HepG2 (cell line): Measurements from ENCODE around the gene COL18A1. TPM values are rescaled to one million over a fixed set of nuclear protein-coding genes. Genes with fewer than 3 reads are reported as not detected.

Experiments
- CBFB ChIP-seq: sonication (generic); formaldehyde crosslinking; IDR thresholded peaks from 2 replicates; pipeline ENCODE4 v1.4.0; 2020; ENCODE audit warnings: missing genetic modification reagents
- KDM5A ChIP-seq: fragments of 200-600 bp; sonication (generic); IDR thresholded peaks from 2 replicates; pipeline ENCODE4 v1.7.0; 2018; ENCODE audit warnings: antibody characterized with exemption, mild to moderate bottlenecking, low read length, borderline replicate concordance
- NCOA2 ChIP-seq: sonication (generic); formaldehyde crosslinking; IDR thresholded peaks from 2 replicates; pipeline ENCODE4 v1.8.0; 2022; ENCODE audit warnings: inconsistent platforms
- NCOA5 ChIP-seq: sonication (generic); formaldehyde crosslinking; IDR thresholded peaks from 2 replicates; pipeline ENCODE4 v1.4.0; 2020; ENCODE audit warnings: missing genetic modification reagents
- TBP ChIP-seq: sonication (generic); formaldehyde crosslinking; IDR thresholded peaks from 2 replicates; pipeline ENCODE4 v1.5.0; 2020; ENCODE audit warnings: missing genetic modification reagents
- ZBTB7B ChIP-seq: sonication (generic); formaldehyde crosslinking; IDR thresholded peaks from 2 replicates; pipeline ENCODE4 v1.4.0; 2020; ENCODE audit warnings: missing genetic modification reagents
- ZSCAN22 ChIP-seq: sonication (generic); formaldehyde crosslinking; IDR thresholded peaks from 2 replicates; pipeline ENCODE4 v1.4.0; 2020; ENCODE audit warnings: mild to moderate bottlenecking, missing genetic modification reagents
- ZSCAN31 ChIP-seq: sonication (generic); formaldehyde crosslinking; IDR thresholded peaks from 2 replicates; pipeline ENCODE4 v1.5.0; 2020; ENCODE audit warnings: low read depth, mild to moderate bottlenecking, missing genetic modification reagents
- polyA plus RNA-seq, 8 experiments: library from polyadenylated mRNA; depleted of rRNA in 3 of 8; stranded (reverse) in 7 of 8; unstranded in 1 of 8; fragments of >200 nt; fragmentation: Illumina TruSeq in 4 of 8; extraction: Trizol in 4 of 8; gene quantifications; 2 replicates each; pipeline versions ENCODE4 v1.2.1 to v1.2.3, GENCODE V29; 2011 to 2016; ENCODE audit warnings: low read depth in 4 of 8, missing spikeins in 1 of 8, mixed read lengths in 1 of 8; ENCODE audit not compliant: insufficient read depth in 1 of 8
- total RNA-seq, 5 experiments: library from RNA; depleted of rRNA; stranded (reverse); fragments of >200 nt; fragmentation: Illumina TruSeq; extraction: Trizol; gene quantifications; 2 replicates each; pipeline ENCODE4 v1.2.3, GENCODE V29; 2016; ENCODE audit warnings: low read depth in 1 of 5
- TF ChIP-seq, protein P1 (sequence below): sonication (generic); formaldehyde crosslinking; IDR thresholded peaks from 2 replicates; pipeline ENCODE4 v1.9.0; 2022; ENCODE audit warnings: low read depth, missing genetic modification reagents
- TF ChIP-seq, protein P2 (sequence below): sonication (generic); formaldehyde crosslinking; IDR thresholded peaks from 2 replicates; pipeline ENCODE4 v1.4.0; 2020; ENCODE audit warnings: missing genetic modification reagents, borderline replicate concordance
- TF ChIP-seq, protein P3 (sequence below): sonication (generic); formaldehyde crosslinking; IDR thresholded peaks from 2 replicates; pipeline ENCODE4 v1.9.0; 2021; ENCODE audit warnings: missing genetic modification reagents, borderline replicate concordance
- TF ChIP-seq, protein P4 (sequence below): sonication (generic); formaldehyde crosslinking; IDR thresholded peaks from 2 replicates; pipeline ENCODE4 v1.8.0; 2022; ENCODE audit warnings: missing genetic modification reagents, mild to moderate bottlenecking, moderate library complexity, borderline replicate concordance
- TF ChIP-seq, protein P5 (sequence below): sonication (generic); formaldehyde crosslinking; IDR thresholded peaks from 2 replicates; pipeline ENCODE4 v1.4.0; 2020; ENCODE audit warnings: missing genetic modification reagents
- TF ChIP-seq, protein P6 (sequence below): sonication (generic); formaldehyde crosslinking; IDR thresholded peaks from 2 replicates; pipeline ENCODE4 v1.4.0; 2020; ENCODE audit warnings: missing genetic modification reagents

Gene COL18A1
- total and polyA plus RNA-seq, 2 of the 13 experiments (the other 11 are each of a cell fraction or from before 2014, with no cell fraction given) = 79.0 to 102 TPM

DNA sequence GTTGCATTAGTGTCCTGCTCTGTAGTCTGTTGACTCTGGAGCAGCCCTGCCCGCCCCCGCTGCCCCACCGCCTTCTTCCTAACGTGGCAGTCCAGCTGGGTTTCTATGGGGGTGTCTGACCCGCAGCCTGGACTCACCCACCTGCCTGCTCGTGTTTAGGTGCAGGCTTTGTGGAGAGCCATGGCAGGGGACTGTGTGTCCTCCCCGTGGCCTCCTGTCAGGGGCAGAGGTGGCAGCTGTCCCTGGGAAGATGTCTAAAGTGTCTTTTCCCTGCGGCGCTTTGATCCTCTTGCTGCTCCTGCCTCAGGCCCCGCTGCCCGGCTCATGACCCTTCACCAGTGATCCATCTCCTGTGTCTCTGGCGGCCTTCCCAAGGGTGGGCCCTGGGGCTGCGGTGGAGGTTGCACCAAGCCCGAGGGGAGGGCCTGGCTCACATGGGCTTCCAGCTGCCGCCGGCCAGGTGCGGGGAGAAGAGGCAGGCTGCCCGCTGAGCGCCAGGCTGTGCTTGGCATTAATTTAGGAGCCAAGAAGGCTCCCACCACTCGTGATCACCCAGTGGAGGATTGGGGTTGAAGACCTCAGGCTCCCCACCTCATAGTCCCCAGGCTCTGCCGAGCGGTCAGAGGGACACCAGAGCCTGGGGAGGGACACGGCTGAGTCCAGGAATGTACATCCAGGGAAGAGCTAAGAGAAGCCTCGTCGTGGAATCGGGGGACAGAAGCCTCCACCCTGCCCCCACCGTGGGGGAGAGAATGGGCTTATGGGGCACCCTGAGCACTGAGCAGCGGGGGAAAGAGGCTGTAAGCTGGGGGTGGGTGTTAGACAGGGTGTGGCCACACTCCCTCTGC is 44.1 kb downstream of the COL18A1 start (continued):
- no peak for TF ChIP-seq TBP (CRISPR knock-in tag)
- TF ChIP-seq, protein P1, sequence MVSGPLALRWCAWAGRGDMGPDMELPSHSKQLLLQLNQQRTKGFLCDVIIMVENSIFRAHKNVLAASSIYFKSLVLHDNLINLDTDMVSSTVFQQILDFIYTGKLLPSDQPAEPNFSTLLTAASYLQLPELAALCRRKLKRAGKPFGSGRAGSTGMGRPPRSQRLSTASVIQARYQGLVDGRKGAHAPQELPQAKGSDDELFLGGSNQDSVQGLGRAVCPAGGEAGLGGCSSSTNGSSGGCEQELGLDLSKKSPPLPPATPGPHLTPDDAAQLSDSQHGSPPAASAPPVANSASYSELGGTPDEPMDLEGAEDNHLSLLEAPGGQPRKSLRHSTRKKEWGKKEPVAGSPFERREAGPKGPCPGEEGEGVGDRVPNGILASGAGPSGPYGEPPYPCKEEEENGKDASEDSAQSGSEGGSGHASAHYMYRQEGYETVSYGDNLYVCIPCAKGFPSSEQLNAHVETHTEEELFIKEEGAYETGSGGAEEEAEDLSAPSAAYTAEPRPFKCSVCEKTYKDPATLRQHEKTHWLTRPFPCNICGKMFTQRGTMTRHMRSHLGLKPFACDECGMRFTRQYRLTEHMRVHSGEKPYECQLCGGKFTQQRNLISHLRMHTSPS (CRISPR knock-in tag) = peak; percentile 90
- no peak for TF ChIP-seq ZSCAN22
- TF ChIP-seq, protein P2, sequence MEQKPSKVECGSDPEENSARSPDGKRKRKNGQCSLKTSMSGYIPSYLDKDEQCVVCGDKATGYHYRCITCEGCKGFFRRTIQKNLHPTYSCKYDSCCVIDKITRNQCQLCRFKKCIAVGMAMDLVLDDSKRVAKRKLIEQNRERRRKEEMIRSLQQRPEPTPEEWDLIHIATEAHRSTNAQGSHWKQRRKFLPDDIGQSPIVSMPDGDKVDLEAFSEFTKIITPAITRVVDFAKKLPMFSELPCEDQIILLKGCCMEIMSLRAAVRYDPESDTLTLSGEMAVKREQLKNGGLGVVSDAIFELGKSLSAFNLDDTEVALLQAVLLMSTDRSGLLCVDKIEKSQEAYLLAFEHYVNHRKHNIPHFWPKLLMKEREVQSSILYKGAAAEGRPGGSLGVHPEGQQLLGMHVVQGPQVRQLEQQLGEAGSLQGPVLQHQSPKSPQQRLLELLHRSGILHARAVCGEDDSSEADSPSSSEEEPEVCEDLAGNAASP (CRISPR knock-in tag) = peak; percentile 80; the same call in 1 of the 2 replicates
- TF ChIP-seq, protein P3, sequence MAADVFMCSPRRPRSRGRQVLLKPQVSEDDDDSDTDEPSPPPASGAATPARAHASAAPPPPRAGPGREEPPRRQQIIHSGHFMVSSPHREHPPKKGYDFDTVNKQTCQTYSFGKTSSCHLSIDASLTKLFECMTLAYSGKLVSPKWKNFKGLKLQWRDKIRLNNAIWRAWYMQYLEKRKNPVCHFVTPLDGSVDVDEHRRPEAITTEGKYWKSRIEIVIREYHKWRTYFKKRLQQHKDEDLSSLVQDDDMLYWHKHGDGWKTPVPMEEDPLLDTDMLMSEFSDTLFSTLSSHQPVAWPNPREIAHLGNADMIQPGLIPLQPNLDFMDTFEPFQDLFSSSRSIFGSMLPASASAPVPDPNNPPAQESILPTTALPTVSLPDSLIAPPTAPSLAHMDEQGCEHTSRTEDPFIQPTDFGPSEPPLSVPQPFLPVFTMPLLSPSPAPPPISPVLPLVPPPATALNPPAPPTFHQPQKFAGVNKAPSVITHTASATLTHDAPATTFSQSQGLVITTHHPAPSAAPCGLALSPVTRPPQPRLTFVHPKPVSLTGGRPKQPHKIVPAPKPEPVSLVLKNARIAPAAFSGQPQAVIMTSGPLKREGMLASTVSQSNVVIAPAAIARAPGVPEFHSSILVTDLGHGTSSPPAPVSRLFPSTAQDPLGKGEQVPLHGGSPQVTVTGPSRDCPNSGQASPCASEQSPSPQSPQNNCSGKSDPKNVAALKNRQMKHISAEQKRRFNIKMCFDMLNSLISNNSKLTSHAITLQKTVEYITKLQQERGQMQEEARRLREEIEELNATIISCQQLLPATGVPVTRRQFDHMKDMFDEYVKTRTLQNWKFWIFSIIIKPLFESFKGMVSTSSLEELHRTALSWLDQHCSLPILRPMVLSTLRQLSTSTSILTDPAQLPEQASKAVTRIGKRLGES (CRISPR knock-in tag) = no peak
- no peak for TF ChIP-seq NCOA5 (CRISPR knock-in tag)
- TF ChIP-seq, protein P4, sequence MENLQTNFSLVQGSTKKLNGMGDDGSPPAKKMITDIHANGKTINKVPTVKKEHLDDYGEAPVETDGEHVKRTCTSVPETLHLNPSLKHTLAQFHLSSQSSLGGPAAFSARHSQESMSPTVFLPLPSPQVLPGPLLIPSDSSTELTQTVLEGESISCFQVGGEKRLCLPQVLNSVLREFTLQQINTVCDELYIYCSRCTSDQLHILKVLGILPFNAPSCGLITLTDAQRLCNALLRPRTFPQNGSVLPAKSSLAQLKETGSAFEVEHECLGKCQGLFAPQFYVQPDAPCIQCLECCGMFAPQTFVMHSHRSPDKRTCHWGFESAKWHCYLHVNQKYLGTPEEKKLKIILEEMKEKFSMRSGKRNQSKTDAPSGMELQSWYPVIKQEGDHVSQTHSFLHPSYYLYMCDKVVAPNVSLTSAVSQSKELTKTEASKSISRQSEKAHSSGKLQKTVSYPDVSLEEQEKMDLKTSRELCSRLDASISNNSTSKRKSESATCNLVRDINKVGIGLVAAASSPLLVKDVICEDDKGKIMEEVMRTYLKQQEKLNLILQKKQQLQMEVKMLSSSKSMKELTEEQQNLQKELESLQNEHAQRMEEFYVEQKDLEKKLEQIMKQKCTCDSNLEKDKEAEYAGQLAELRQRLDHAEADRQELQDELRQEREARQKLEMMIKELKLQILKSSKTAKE (CRISPR knock-in tag) = peak; percentile 91
- TF ChIP-seq ZBTB7B (CRISPR knock-in tag) = peak; percentile 89
- TF ChIP-seq, protein P5, sequence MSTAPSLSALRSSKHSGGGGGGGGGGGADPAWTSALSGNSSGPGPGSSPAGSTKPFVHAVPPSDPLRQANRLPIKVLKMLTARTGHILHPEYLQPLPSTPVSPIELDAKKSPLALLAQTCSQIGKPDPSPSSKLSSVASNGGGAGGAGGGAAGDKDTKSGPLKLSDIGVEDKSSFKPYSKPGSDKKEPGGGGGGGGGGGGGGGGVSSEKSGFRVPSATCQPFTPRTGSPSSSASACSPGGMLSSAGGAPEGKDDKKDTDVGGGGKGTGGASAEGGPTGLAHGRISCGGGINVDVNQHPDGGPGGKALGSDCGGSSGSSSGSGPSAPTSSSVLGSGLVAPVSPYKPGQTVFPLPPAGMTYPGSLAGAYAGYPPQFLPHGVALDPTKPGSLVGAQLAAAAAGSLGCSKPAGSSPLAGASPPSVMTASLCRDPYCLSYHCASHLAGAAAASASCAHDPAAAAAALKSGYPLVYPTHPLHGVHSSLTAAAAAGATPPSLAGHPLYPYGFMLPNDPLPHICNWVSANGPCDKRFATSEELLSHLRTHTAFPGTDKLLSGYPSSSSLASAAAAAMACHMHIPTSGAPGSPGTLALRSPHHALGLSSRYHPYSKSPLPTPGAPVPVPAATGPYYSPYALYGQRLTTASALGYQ = no peak; the same call in 1 of the 2 replicates
- peak; percentile 78 for TF ChIP-seq NCOA2 (CRISPR knock-in tag)
- peak; percentile 44; the same call in 1 of the 2 replicates for TF ChIP-seq ZSCAN31 (CRISPR knock-in tag)
- peak; percentile 30; the same call in 1 of the 2 replicates for TF ChIP-seq CBFB (CRISPR knock-in tag)
- TF ChIP-seq, protein P6, sequence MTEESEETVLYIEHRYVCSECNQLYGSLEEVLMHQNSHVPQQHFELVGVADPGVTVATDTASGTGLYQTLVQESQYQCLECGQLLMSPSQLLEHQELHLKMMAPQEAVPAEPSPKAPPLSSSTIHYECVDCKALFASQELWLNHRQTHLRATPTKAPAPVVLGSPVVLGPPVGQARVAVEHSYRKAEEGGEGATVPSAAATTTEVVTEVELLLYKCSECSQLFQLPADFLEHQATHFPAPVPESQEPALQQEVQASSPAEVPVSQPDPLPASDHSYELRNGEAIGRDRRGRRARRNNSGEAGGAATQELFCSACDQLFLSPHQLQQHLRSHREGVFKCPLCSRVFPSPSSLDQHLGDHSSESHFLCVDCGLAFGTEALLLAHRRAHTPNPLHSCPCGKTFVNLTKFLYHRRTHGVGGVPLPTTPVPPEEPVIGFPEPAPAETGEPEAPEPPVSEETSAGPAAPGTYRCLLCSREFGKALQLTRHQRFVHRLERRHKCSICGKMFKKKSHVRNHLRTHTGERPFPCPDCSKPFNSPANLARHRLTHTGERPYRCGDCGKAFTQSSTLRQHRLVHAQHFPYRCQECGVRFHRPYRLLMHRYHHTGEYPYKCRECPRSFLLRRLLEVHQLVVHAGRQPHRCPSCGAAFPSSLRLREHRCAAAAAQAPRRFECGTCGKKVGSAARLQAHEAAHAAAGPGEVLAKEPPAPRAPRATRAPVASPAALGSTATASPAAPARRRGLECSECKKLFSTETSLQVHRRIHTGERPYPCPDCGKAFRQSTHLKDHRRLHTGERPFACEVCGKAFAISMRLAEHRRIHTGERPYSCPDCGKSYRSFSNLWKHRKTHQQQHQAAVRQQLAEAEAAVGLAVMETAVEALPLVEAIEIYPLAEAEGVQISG (CRISPR knock-in tag) = peak; percentile 47
- no peak for TF ChIP-seq KDM5A
